HepG2 (cell line): Measurements from ENCODE around the gene CD79A. TPM values are rescaled to one million over a fixed set of nuclear protein-coding genes. Genes with fewer than 3 reads are reported as not detected.

ENCODE experiments used
- ATM ChIP-seq: fragments of 450-650 bp; IDR thresholded peaks from 2 replicates; pipeline ENCODE4 v1.7.1; 2017; ENCODE audit warnings: mild to moderate bottlenecking, borderline replicate concordance
- CAMTA2 ChIP-seq: sonication (generic); formaldehyde crosslinking; IDR thresholded peaks from 2 replicates; pipeline ENCODE4 v1.4.0; 2020; ENCODE audit warnings: mild to moderate bottlenecking, missing genetic modification reagents, borderline replicate concordance
- CBX1 ChIP-seq: IDR thresholded peaks from one replicate; pipeline ENCODE4 v1.6.1; 2016; ENCODE audit warnings: antibody characterized with exemption, low read depth
- CHD4 ChIP-seq: fragments of 200-600 bp; sonication (generic); IDR thresholded peaks from 2 replicates; pipeline ENCODE4 v1.7.0; 2017; ENCODE audit warnings: mild to moderate bottlenecking, low read length, borderline replicate concordance
- E2F1 ChIP-seq: sonication (generic); formaldehyde crosslinking; IDR thresholded peaks from 2 replicates; pipeline ENCODE4 v1.5.0; 2020; ENCODE audit warnings: missing genetic modification reagents
- HNRNPUL1 ChIP-seq: fragments of 200-400 bp; formaldehyde crosslinking; IDR thresholded peaks from 2 replicates; pipeline ENCODE4 v1.6.1; 2017; ENCODE audit warnings: low read depth, mild to moderate bottlenecking, low read length, moderate library complexity
- IKZF1 ChIP-seq: fragments of 450-650 bp; IDR thresholded peaks from 2 replicates; pipeline ENCODE4 v1.7.1; 2016
- LCORL ChIP-seq, 2 experiments: fragments of 450-650 bp in 1 of 2; sonication (generic) in 1 of 2; formaldehyde crosslinking in 1 of 2; IDR thresholded peaks; 2 replicates each; pipeline versions ENCODE4 v1.5.0 to v1.6.1; 2017 to 2020; ENCODE audit warnings: antibody characterized with exemption in 1 of 2, missing genetic modification reagents in 1 of 2
- MLX ChIP-seq: IDR thresholded peaks from 2 replicates; pipeline ENCODE4 v1.6.1; 2016
- MTF1 ChIP-seq: sonication (generic); formaldehyde crosslinking; IDR thresholded peaks from 2 replicates; pipeline ENCODE4 v1.5.0; 2020; ENCODE audit warnings: missing genetic modification reagents
- NFYC ChIP-seq: IDR thresholded peaks from 2 replicates; pipeline ENCODE4 v1.6.1; 2016; ENCODE audit warnings: missing genetic modification reagents, missing compliant biosample characterization
- ZNF142 ChIP-seq: sonication (generic); formaldehyde crosslinking; IDR thresholded peaks from 2 replicates; pipeline ENCODE4 v1.4.0; 2020; ENCODE audit warnings: missing genetic modification reagents
- ZNF180 ChIP-seq: sonication (generic); formaldehyde crosslinking; IDR thresholded peaks from 2 replicates; pipeline ENCODE4 v1.4.0; 2020; ENCODE audit warnings: low read depth, missing genetic modification reagents, borderline replicate concordance
- ZNF232 ChIP-seq: sonication (generic); formaldehyde crosslinking; IDR thresholded peaks from 2 replicates; pipeline ENCODE4 v1.4.0; 2020; ENCODE audit warnings: missing genetic modification reagents, borderline replicate concordance
- ZNF24 ChIP-seq: fragments of 450-650 bp; IDR thresholded peaks from 2 replicates; pipeline ENCODE4 v1.6.1; 2017; ENCODE audit warnings: antibody characterized with exemption, mild to moderate bottlenecking
- ZNF562 ChIP-seq: sonication (generic); formaldehyde crosslinking; IDR thresholded peaks from 2 replicates; pipeline ENCODE4 v1.8.0; 2022; ENCODE audit warnings: missing genetic modification reagents, borderline replicate concordance
- ZNF609 ChIP-seq: sonication (generic); formaldehyde crosslinking; IDR thresholded peaks from 2 replicates; pipeline ENCODE4 v1.4.0; 2020; ENCODE audit warnings: mild to moderate bottlenecking, missing genetic modification reagents, borderline replicate concordance
- ZNF879 ChIP-seq: sonication (generic); formaldehyde crosslinking; IDR thresholded peaks from 2 replicates; pipeline ENCODE4 v1.8.1; 2023; ENCODE audit warnings: missing genetic modification reagents
- polyA plus RNA-seq, 8 experiments: library from polyadenylated mRNA; depleted of rRNA in 3 of 8; stranded (reverse) in 7 of 8; unstranded in 1 of 8; fragments of >200 nt; fragmentation: Illumina TruSeq in 4 of 8; extraction: Trizol in 4 of 8; gene quantifications; 2 replicates each; pipeline versions ENCODE4 v1.2.1 to v1.2.3, GENCODE V29; 2011 to 2016; ENCODE audit warnings: low read depth in 4 of 8, missing spikeins in 1 of 8, mixed read lengths in 1 of 8; ENCODE audit not compliant: insufficient read depth in 1 of 8
- total RNA-seq, 5 experiments: library from RNA; depleted of rRNA; stranded (reverse); fragments of >200 nt; fragmentation: Illumina TruSeq; extraction: Trizol; gene quantifications; 2 replicates each; pipeline ENCODE4 v1.2.3, GENCODE V29; 2016; ENCODE audit warnings: low read depth in 1 of 5

CD79A gene
- total and polyA plus RNA-seq, 2 of the 13 experiments (the other 11 are each of a cell fraction or from before 2014, with no cell fraction given): 0.24 to 0.33 TPM

GRCh38 chr19:41904118-41904870 is 27.2 kb downstream of the CD79A start (continued):
- TF ChIP-seq ZNF609: peak; percentile 84; the same call in 1 of the 2 replicates
- TF ChIP-seq MLX (CRISPR knock-in tag): 0 out of 2 replicates have a peak, but pooled peaks have one; percentile 57
- TF ChIP-seq CHD4: no peak
- TF ChIP-seq CAMTA2 (CRISPR knock-in tag): no peak
- TF ChIP-seq ATM: no peak
- no peak for TF ChIP-seq IKZF1
- no peak for TF ChIP-seq ZNF232
- TF ChIP-seq E2F1 (CRISPR knock-in tag): no peak
- no peak for TF ChIP-seq ZNF562 (CRISPR knock-in tag)
- TF ChIP-seq MTF1 (CRISPR knock-in tag): no peak
- TF ChIP-seq LCORL (IDR thresholded peaks at IDR 0.05): no peak
- 0 out of 2 replicates have a peak, but pooled peaks have one; percentile 69 for TF ChIP-seq LCORL (CRISPR knock-in tag; IDR thresholded peaks at IDR 0.05)
- TF ChIP-seq HNRNPUL1: no peak
- no peak for TF ChIP-seq ZNF180 (CRISPR knock-in tag)
- TF ChIP-seq CBX1: no peak
- TF ChIP-seq NFYC (CRISPR knock-in tag): no peak
- no peak for TF ChIP-seq ZNF24
- no peak for TF ChIP-seq ZNF879 (CRISPR knock-in tag)
- TF ChIP-seq ZNF142 (CRISPR knock-in tag): no peak
